GM12891 (cell line): Measurements from ENCODE around the gene MDFI.

ENCODE experiments used
- DNase-seq: peaks from one replicate; pipeline ENCODE4 v3.0.0; 2011; ENCODE audit warnings: low spot score; ENCODE audit not compliant: insufficient read length
- FAIRE-seq: peaks from 2 replicates; lab custom pipeline; 2011; peaks lifted over from hg19 to GRCh38; lab: Jason Lieb, UNC
- PAX5 ChIP-seq: IDR thresholded peaks from 2 replicates; pipeline ENCODE4 v1.6.1; 2011; ENCODE audit warnings: low read length, moderate library complexity, mild to moderate bottlenecking; ENCODE audit not compliant: insufficient read depth, severe bottlenecking
- POLR2A ChIP-seq: IDR thresholded peaks from 2 replicates; pipeline ENCODE4 v1.6.1; 2011; ENCODE audit warnings: low read depth, low read length, control low read depth
- POLR2AphosphoS5 ChIP-seq: IDR thresholded peaks from 2 replicates; pipeline ENCODE4 v1.6.1; 2011; ENCODE audit warnings: low read depth, low read length, control low read depth
- POU2F2 ChIP-seq: IDR thresholded peaks from 2 replicates; pipeline ENCODE4 v1.6.1; 2011; ENCODE audit warnings: low read depth, mild to moderate bottlenecking, control low read depth, low read length, moderate library complexity
- SPI1 ChIP-seq: IDR thresholded peaks from 2 replicates; pipeline ENCODE4 v1.6.1; 2011; ENCODE audit warnings: low read depth, low read length, control low read depth
- TAF1 ChIP-seq: IDR thresholded peaks from 2 replicates; pipeline ENCODE4 v1.6.1; 2011; ENCODE audit warnings: low read depth, low read length, control low read depth

Gene MDFI

DNA sequence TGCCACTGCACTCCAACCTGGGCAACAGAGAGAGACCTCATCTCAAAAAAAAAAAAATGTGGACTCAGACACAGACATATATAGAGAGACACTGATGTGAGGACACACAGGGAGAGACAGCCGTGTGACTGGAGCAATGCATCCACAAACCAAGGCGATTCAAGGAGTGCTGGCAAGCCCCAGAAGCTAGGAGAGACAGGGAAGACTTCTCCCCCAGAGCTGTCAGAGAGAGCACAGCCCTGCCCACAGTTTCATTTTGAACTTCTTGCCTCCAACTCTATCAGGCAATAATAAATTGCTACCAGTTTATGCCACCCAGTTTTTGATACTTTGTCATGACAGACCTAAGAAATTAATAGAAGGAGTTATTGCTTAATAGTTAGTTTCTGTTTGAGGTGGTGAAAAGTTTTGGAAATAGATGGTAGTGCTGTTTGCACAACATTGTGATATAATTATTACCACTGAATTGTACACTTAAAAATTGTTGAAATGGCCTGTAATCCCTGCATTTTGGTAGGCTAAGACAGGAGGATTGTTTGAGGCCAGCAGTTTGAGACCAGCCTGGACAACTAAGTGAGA, 5.1 kb upstream of the MDFI start:
- no peak for FAIRE-seq
- no peak for TF ChIP-seq POLR2AphosphoS5
- TF ChIP-seq TAF1: no peak
- no peak for TF ChIP-seq PAX5
- TF ChIP-seq POU2F2: no peak
- TF ChIP-seq SPI1: no peak
- no peak for TF ChIP-seq POLR2A
- no peak for DNase-seq

DNA sequence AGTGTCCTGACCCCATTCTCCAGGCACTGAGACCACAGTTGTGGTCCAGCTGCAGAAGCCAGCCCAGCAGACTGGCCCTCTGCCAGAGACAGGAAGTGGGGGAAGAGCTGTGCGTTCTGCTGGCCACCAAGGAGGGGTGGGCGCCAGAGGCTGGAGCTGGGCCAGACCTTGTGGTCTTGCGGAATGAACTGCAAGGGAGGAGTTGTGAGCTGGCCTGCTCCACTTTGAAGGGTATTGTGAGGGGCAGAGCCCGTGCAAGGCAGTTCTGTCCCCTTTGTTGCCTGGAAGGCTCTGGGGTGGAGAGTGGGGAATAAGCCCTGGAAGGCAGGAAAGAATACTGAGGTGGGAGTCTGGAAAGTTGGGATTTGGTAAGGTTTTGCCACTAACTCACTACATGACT, 3.6 kb upstream of the MDFI start:
- DNase-seq (no peak), FAIRE-seq (no peak)
- TF ChIP-seq PAX5 (no peak), POU2F2 (no peak), SPI1 (no peak), POLR2AphosphoS5 (no peak), POLR2A (no peak), TAF1 (no peak)

DNA sequence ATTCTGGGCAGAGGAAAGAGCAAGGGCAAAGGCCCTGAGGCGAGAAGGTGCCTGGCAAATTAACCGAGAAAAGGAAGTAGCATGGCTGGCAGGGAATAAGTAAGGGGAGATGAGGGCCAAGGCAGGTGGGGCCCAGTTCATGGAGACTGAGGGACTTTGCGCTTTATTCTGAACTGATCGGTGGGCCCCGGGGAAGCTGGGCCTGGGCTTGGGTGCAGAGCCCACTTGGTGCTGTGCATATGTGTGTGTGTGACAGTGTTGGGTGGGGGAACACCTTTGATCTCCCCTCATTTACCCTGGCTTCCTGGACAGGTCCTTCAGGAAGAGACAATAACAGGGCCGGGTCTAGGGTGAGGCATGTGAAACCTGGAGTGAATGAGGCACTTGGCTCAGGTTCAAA, 2.9 kb upstream of the MDFI start:
- TF ChIP-seq POLR2A (no peak), SPI1 (no peak), POLR2AphosphoS5 (no peak), PAX5 (no peak), TAF1 (no peak)
- DNase-seq: no peak
- no peak for FAIRE-seq

DNA sequence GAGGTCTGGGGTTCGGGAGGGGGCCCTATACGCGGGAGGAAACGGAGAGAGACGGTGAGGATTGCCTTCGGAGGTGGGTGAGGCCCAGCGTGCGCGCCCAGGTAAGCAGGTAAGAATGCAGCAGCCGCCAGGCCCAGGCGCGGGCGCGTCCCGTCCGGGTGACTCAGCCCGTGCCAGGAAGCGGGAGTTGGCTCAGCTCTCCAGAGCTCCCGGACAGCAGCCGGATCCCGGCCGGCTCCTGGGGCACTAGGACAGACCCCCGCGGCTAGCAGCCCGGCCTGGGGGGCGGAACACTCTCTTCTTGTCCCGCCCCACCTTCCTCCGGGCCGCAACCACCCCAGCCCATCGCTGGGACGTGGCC, 1.5 kb upstream of the MDFI start:
- FAIRE-seq: no peak
- TF ChIP-seq PAX5 (no peak), POLR2A (no peak), POU2F2 (no peak), SPI1 (no peak)
- DNase-seq: no peak

DNA sequence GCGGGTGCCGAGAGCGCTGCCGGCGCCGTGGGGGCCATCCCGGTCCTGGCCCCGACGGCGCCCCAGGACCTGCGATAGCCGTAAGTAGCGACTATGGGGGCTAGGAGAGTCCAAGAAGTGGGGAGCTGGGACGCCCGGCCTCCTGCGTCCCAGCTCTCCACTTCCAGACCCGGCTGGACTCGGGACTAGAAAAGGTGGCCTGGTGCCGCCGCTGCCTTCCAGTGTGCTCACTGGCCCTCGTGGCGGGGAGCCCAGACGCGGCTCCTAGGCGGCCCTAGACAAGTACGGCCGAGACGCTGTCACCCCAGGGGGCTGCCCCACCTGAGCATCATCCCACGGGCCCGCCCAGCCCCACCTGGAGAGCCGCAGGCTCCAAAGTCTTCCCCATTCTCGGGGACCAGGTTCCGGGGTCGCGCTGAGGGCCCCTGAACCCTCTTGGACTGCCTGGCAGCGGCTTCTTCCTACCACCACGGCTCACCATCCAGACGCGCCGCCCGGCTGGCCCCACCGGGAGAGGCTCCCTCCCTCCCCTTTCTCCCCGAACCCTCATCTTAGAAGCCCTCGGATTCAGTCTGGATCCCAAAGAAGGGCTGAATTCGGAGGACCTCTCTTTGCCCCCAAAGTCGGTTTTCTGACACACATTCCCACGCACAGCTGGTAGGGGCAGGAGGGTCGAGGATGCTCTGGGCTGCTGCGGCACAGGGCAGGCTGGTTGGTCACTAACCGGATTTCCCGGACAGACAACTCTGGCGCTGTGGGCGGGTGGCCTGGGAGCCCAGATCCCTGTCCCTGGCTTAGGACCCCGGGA, 870 bp upstream of the MDFI start:
- FAIRE-seq (no peak), DNase-seq (no peak)
- TF ChIP-seq POLR2A: no peak
- TF ChIP-seq SPI1: no peak
- TF ChIP-seq PAX5: no peak
- TF ChIP-seq POLR2AphosphoS5: no peak
- no peak for TF ChIP-seq POU2F2
- no peak for TF ChIP-seq TAF1

DNA sequence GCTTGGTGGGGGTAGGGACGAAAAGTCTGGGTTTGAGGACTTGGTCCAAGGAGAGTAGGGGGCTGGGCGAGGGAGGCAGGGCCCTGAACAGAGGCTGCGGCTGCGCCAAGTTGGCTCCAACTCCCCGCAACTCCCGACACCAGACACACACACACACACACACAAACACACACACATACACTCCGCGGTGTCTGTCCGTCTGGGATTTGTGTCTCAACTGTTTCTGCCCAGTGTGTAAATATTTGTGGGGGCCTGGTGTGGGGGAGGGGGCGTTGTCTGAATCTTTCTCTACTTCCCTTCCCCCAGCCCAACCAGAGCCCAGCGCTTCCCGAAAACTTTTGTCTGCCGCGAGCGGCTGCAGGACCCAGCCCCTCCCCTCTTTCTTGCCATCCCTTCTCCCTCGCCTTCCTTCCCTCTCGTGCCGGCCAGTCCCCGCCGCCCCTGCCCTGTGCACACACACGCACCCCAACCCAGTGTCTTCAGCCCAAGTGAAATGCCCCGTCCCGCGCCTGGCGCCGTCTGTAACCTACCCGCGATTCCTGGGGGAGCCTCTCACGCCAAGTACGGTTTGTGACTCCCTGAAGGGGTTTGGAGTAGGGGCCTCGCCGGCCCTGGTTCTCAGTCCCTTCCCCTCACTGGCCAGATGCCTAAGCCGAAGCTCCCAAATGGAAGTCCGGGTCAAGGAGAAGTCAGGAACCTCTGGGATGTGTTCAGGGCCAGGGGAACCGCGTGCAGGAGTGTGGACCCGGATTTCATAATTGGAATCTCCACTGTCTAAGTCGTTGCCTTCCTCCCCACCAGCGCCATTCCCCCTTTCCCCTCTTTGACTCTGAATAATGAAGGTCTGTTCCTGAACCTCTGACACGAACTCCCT, 904 bp downstream of the MDFI start:
- FAIRE-seq (no peak), DNase-seq (no peak)
- TF ChIP-seq PAX5 (no peak), POLR2A (no peak), SPI1 (no peak), POU2F2 (no peak), POLR2AphosphoS5 (no peak), TAF1 (no peak)

DNA sequence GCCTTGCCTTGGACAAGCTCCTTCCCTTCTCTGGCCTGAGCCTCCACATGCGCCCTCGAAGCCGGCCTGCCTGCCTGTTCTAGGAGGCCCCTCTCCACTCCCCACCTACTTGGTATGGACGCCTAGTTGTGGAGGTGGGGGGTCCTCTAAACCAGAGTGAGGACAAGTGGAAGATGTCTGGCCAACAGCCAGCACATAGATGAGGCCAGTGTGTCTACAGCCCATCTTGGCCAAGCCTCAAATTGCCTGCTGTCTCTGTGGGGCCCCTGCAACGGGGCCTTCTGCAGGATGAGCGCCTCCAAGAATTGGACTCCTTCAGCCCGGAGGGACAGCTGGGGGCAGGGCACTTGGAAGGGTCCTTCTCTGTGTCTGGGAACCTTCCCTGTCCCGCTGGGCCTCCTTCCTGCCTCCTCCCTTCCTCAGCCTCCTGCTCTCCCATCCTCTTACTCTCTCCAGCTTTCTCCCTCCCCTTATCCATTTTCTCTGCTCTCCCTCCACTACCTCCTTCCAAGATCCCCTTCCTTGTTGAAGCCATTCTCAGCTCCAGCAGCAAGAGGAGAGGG, 1.6 kb downstream of the MDFI start:
- FAIRE-seq: no peak
- no peak for DNase-seq
- TF ChIP-seq PAX5: no peak
- no peak for TF ChIP-seq POLR2A
- no peak for TF ChIP-seq POLR2AphosphoS5
- TF ChIP-seq TAF1: no peak
- no peak for TF ChIP-seq POU2F2
- no peak for TF ChIP-seq SPI1

DNA sequence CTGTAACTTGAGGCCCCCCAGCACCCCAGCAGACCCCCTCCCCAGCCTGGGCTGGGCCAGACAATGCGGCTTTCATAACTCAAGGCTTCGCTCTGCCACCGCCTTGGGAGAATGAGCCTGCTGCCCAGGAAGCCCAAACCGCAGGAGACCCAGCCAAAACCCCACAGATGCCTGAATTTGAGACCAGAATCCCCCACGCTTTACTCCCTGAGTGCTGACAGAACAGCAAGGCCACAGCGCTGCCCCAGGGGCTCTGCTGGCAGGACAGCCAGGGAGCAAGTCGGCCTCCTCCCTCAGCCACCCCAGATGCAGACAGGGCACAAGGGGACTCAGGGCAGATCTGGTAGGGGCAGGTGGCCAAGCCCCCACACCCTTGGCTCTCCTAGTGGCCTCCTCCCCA, 2.2 kb downstream of the MDFI start:
- FAIRE-seq (no peak), DNase-seq (no peak)
- TF ChIP-seq POLR2A: no peak
- no peak for TF ChIP-seq POU2F2
- no peak for TF ChIP-seq TAF1
- no peak for TF ChIP-seq PAX5
- TF ChIP-seq SPI1: no peak
- TF ChIP-seq POLR2AphosphoS5: no peak

DNA sequence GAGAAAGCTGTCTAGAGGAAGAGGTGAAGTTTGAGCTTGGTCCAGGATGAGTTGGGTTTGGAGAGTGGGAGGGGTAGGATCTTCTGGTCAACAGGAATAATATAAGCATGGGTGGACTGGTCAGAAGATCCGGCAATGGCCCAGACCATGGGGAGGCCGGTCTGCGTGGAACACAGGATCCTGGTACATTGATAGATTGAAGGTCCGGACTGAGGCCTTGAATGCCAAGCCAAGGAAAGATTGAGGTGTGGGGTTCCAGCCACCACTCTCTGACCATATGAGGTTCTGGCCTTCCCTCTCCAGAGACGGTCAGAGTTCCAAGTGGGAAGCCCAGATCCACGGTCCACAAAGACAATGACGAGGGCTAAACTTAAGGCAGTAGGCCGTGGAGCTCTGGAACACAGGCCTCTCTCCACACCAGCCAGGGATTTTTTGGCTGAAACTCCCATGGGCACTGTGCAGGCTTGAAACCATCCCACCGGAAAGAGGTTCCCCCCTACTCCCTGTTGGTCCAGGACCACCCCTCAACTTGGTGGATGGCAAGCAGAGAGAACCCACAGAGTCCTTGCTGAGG, 3.2 kb downstream of the MDFI start:
- no peak for DNase-seq

More for the DNA sequence above, 3.2 kb downstream of the MDFI start:
- FAIRE-seq: no peak
- TF ChIP-seq POLR2AphosphoS5: no peak
- no peak for TF ChIP-seq TAF1
- no peak for TF ChIP-seq POU2F2
- no peak for TF ChIP-seq PAX5
- TF ChIP-seq SPI1: no peak
- TF ChIP-seq POLR2A: no peak
